Keratinocyte (primary cell): ENCODE results near the gene TMEM115.

Experiments used
- EZH2 ChIP-seq: IDR thresholded peaks from one replicate; pipeline ENCODE4 v1.6.1; 2012; ENCODE audit warnings: inconsistent platforms, mild to moderate bottlenecking, low read length, moderate library complexity
- TF ChIP-seq, protein P1 (sequence below), 3 experiments: IDR thresholded peaks in 1 of 3; conservative IDR thresholded peaks in 1 of 3; optimal IDR thresholded peaks in 1 of 3; 2 replicates in 2 of 3; 3 replicates in 1 of 3; pipeline versions ENCODE3 to v1.5.1; 2011; ENCODE audit warnings: low read length in 3 of 3, mild to moderate bottlenecking in 3 of 3, moderate library complexity in 2 of 3, control low read depth in 1 of 3, inconsistent platforms in 1 of 3; ENCODE audit not compliant: insufficient read depth in 2 of 3; ENCODE audit errors: extremely low read depth in 1 of 3

DNA sequence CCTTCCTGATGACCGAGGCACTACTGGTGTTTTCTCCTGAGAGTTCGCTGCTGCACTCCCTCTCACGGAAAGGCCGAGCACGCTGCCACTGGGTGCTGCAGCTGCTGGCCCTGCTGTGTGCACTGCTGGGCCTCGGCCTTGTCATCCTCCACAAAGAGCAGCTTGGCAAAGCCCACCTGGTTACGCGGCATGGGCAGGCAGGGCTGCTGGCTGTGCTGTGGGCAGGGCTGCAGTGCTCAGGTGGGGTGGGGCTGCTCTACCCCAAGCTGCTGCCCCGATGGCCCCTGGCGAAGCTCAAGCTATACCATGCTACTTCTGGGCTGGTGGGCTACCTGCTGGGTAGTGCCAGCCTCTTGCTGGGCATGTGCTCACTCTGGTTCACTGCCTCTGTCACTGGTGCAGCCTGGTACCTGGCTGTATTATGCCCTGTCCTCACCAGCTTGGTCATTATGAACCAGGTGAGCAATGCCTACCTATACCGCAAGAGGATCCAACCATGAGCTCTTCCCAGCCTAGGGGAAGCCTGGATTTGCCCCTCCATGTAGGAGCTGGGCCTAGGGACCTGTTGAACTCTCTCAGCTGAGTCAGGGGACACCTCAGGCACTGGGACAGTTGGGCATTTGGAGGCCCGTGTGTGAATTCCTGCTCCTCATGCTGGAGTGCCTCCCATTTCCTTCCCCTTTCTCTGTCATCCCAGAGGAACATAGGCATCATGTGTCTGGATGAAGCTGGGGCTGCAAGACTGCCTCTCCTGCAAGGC, 5.9 kb downstream of the TMEM115 start:
- TF ChIP-seq, protein P1, sequence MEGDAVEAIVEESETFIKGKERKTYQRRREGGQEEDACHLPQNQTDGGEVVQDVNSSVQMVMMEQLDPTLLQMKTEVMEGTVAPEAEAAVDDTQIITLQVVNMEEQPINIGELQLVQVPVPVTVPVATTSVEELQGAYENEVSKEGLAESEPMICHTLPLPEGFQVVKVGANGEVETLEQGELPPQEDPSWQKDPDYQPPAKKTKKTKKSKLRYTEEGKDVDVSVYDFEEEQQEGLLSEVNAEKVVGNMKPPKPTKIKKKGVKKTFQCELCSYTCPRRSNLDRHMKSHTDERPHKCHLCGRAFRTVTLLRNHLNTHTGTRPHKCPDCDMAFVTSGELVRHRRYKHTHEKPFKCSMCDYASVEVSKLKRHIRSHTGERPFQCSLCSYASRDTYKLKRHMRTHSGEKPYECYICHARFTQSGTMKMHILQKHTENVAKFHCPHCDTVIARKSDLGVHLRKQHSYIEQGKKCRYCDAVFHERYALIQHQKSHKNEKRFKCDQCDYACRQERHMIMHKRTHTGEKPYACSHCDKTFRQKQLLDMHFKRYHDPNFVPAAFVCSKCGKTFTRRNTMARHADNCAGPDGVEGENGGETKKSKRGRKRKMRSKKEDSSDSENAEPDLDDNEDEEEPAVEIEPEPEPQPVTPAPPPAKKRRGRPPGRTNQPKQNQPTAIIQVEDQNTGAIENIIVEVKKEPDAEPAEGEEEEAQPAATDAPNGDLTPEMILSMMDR (optimal IDR thresholded peaks at IDR 0.05 in 1 of 3, IDR thresholded peaks at IDR 0.05 in 1 of 3, conservative IDR thresholded peaks at IDR 0.05 in 1 of 3; ENCODE audit: extremely low read depth in 1 of 3, insufficient read depth in 2 of 3, low read length in 3 of 3) = no peak
- no peak for TF ChIP-seq EZH2
